H54 (cell line): ENCODE results near the gene TBX15.

Experiments used
- DNase-seq: peaks from one replicate; pipeline ENCODE4 v3.0.0; 2011; ENCODE audit warnings: low spot score, mixed read lengths; ENCODE audit not compliant: insufficient read length
- FAIRE-seq: peaks from 3 replicates; lab custom pipeline; 2011; peaks lifted over from hg19 to GRCh38; lab: Jason Lieb, UNC
- POLR2A ChIP-seq: IDR thresholded peaks from 2 replicates; pipeline ENCODE4 v1.6.1; 2011; ENCODE audit warnings: low read depth, mild to moderate bottlenecking, low read length

TBX15 gene

GRCh38 chr1:118985640-118986554, 2.2 kb downstream of the TBX15 start:
- DNase-seq, result no peak
- no peak for TF ChIP-seq POLR2A

GRCh38 chr1:118984722-118985639, 3.2 kb downstream of the TBX15 start:
- no peak for TF ChIP-seq POLR2A
- DNase-seq, result no peak
- no peak for FAIRE-seq

More at GRCh38 chr1:118985640-118986554, 2.2 kb downstream of the TBX15 start:
- no peak for FAIRE-seq

DNA sequence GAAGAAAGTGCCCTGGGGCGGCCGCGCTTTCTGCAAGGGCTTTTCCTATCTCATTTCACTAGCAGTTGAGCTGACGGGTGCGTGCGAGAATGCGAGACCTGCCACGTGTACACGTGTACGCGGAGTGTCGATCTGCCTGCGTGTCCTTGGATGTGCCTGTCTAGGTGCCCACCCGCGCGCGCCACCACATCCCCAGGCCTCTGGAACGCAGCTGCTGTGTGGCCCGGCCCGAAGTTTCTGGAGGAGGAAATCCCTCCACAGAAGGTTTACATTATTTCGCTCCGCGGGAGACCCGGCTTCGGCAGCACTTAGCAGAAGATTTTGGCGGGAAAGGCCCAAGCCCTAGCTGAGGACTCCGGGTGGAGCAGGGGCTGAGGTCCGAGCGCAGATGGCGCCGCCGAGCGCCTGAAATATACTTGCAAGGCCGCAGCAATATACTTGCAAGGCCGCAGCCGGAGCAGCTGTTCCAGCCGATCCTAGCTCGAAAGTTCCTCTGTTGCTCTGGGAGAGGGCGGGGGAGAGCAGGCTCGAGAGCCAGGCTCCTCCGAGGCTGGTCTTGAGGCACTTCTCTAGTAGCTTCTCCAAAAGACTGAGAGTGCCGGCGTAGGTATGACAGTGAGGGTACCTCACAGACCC, 3.9 kb downstream of the TBX15 start:
- FAIRE-seq, result no peak
- no peak for TF ChIP-seq POLR2A
- no peak for DNase-seq

GRCh38 chr1:118983558-118984041, 4.5 kb downstream of the TBX15 start:
- DNase-seq (no peak), FAIRE-seq (no peak)
- TF ChIP-seq POLR2A, result no peak

DNA sequence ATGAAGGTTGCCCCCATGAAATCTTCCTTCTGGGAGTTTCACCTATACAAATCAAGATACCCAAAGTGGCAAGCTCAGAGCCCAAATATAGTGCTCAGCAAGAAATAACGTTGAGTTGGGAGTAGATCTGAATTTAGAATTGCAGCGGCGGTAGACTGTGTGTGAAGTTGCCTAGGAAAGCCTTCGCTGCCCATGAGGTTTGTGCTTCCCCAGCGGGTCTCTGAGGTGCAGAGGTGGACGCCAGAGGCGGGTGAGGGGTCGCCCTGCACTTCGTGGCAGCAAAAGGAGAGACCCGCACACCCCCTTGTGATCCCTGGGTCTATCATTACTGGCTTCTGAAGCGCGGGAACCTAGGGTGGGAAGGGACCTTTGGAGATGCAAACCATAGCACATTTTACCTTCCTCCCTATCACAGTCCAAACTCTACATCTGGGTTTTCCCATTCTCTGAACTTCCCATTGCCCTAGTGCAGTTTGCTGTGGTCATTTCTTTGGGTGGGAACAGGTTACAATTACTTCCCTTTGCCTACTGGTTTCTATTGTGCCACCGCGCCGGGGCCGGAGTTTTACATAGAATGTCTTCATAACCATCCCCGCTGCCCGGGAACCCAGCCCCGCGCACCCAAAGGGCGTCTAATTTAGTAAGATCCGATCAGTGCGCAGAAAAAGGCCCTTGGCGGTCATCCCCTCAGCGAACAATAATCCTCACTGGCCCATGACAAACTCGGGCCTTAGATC, 5.2 kb downstream of the TBX15 start:
- no peak for FAIRE-seq
- DNase-seq, result no peak
- no peak for TF ChIP-seq POLR2A

DNA sequence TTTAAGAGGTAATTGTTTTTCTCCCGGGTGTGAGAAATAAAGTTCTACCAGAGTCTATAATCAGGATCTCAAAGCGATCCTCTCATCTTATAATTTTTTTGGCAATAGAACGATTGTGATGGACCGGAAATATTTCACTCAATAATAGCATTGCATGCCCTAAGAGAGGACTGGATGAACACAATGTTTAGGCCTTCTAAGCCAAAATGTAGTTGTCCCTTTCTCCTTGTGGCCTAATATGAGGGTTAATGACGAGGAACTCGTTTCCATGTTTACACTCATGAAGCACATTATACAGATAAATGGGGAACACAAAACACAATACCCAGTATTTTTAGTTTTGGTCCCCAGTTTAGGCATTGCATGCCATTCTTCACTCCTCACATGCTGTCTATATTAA, 5.9 kb downstream of the TBX15 start:
- no peak for FAIRE-seq

GRCh38 chr1:118981436-118981835, 6.7 kb downstream of the TBX15 start:
- no peak for TF ChIP-seq POLR2A
- no peak for FAIRE-seq
- DNase-seq, result no peak

More for the DNA sequence above, 5.9 kb downstream of the TBX15 start:
- no peak for DNase-seq
- TF ChIP-seq POLR2A, result no peak

DNA sequence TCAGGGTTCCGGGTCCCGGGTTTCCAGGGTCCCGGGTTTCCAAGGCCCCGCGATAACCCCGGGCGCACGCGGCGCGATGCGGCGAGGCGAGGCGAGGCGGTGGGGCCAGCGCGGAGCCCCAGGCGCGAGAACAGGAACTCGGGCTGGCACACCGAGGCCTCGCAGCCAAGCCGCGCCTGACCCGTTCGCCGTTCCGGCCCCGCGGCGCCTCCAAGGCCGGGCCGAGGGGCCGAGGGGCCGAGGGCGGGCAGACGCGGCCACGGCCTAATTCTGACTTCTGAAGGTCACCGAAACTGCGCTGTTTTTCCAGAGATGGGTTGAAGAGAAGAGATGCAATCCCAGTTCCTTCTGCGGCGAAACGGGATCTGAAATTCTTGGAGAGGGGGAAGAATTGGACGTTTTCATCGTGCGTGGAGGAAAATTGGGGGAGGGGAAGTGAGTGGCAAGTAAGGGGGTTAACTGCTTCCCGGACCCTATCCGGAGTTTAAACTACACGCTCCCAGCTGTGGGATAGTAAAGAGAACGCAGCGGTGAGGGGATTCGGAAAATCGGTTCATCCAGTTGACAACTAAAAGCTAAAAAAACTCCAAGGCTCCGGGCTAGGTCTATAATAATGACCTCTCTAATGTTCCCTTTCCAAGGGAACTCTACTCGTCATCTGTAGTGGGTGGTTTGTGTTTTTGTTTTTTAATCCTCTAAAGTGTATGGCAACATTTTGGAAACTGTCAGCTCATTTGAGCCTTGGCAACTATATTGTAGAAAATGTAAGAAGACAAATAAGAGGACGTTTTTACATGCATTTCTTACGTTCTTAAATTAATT, 8.2 kb downstream of the TBX15 start:
- no peak for TF ChIP-seq POLR2A
- no peak for FAIRE-seq
- no peak for DNase-seq

DNA sequence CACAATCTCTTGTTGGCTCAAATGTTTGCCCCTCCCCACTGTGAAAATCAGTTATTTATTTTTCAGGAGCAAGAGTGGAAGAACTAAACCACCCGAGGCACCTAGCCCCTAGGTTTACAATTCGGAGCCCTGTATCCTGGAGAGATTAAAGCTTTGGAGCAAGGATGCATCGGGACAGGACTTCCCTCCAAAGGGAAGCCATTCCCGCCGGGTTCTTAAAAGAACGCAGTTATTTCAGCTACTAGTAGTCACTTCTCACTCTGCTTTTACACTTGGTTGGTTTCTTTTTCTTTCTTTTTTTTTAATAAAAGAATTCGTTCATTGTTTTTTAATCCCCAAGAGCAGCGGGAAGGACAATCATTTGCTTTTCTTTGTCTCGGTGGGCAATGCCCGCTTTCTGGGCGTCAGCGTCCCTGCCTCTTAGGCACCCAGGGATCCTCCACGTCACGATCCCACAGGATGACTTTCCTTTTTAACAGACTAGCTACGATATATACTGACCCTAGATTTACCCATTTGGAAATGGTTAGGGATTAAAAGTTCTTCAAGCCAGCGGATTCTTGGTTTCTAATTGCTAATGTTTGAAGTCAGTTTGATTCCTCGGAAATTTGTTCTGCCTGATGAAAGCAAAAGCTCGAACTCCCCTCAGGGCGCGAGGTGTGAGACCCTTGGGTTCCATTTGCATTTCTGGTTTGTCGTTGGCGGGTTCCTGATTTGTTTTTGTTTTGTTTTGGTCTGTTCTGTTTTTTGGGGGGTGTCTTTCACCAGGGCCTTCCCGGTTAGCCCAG, 9.0 kb downstream of the TBX15 start:
- TF ChIP-seq POLR2A, result no peak

DNA sequence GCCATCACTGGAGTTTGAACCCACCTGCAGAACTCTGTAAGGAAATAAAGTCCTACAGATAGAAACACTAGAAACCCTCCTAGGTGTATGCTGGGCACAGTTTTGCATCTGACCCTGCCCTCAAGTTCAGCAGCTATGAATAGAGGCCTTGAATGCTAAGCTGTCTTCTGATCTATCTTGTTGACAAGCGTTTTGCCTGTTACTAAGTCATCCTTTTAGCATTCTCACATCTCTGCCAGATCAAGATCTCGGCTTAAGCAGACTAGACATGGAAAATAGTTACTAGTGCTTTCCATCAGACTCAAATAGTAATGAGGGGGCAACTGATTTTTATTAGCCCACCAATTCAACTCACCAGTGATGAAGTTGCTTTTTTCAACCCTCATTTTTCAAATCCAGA, 10.5 kb downstream of the TBX15 start:
- FAIRE-seq, result no peak
- no peak for DNase-seq
- no peak for TF ChIP-seq POLR2A

More for the DNA sequence above, 9.0 kb downstream of the TBX15 start:
- DNase-seq (no peak), FAIRE-seq (no peak)

DNA sequence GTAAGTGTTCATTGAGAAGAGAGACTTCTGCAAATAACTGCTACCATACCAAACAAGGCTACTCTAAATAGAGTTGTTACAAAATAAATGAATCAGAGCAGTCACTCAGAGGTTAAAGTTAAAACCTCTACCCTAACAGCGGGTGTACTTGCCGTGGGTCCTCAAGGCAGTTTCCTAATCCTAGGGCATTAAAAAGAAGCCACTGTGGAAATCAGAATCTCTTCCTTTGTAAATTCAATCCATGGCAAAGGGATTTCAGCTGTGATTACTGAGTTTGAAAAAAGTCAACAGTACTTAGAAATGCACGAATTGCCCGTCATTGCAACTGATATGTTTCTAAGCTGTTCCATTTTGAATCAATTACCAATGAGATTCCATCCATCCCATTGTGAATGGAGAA, 13.5 kb downstream of the TBX15 start:
- no peak for DNase-seq
- FAIRE-seq, result no peak
- TF ChIP-seq POLR2A, result no peak
